DOHH2 (cell line): ENCODE measurements around the gene GALNT17.

ENCODE experiments used
- EZH2phosphoT487 ChIP-seq: fragments of 200-600 bp; sonication (generic); IDR thresholded peaks from 2 replicates; pipeline ENCODE4 v1.6.1; 2017; ENCODE audit warnings: borderline replicate concordance, mild to moderate bottlenecking, antibody characterized with exemption, low read length, moderate library complexity, mixed read lengths
- TF ChIP-seq, protein P1 (sequence below): fragments of 200-600 bp; sonication (generic); IDR thresholded peaks from one replicate; pipeline ENCODE4 v1.5.1; 2014; ENCODE audit warnings: antibody characterized with exemption, mild to moderate bottlenecking, low read depth, low read length; ENCODE audit not compliant: poor library complexity, severe bottlenecking

DNA sequence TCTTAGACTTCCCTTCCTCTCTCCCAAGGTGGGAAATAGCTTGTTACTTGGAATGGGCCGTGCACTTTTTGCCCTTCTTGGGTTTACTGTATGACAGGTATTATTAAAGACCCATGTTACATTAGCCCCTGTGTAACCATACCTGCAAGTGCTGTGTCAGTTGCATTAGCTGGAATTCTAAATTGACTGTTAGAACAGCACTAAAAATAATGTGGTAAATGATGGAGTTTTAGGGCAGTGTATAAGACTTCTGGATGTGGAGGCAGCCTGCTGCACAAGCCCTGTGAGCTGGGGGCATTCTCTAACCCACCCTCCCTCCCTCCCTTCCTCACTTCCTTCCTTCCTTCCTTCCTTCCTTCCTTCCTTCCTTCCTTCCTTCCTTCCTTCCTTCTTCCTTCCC, 52.7 kb downstream of the GALNT17 start:
- TF ChIP-seq, protein P1, sequence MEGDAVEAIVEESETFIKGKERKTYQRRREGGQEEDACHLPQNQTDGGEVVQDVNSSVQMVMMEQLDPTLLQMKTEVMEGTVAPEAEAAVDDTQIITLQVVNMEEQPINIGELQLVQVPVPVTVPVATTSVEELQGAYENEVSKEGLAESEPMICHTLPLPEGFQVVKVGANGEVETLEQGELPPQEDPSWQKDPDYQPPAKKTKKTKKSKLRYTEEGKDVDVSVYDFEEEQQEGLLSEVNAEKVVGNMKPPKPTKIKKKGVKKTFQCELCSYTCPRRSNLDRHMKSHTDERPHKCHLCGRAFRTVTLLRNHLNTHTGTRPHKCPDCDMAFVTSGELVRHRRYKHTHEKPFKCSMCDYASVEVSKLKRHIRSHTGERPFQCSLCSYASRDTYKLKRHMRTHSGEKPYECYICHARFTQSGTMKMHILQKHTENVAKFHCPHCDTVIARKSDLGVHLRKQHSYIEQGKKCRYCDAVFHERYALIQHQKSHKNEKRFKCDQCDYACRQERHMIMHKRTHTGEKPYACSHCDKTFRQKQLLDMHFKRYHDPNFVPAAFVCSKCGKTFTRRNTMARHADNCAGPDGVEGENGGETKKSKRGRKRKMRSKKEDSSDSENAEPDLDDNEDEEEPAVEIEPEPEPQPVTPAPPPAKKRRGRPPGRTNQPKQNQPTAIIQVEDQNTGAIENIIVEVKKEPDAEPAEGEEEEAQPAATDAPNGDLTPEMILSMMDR: no peak
- TF ChIP-seq EZH2phosphoT487: no peak
